GM18502 (cell line): Measurements from ENCODE around the gene ERRFI1.

Experiments used
- ATAC-seq: cut with Tn5 transposase; IDR thresholded peaks from one replicate; pipeline ENCODE4 v1.9.1; 2021; ENCODE audit warnings: mild to moderate bottlenecking; ENCODE audit not compliant: unreplicated experiment, poor library complexity

ERRFI1 gene

DNA sequence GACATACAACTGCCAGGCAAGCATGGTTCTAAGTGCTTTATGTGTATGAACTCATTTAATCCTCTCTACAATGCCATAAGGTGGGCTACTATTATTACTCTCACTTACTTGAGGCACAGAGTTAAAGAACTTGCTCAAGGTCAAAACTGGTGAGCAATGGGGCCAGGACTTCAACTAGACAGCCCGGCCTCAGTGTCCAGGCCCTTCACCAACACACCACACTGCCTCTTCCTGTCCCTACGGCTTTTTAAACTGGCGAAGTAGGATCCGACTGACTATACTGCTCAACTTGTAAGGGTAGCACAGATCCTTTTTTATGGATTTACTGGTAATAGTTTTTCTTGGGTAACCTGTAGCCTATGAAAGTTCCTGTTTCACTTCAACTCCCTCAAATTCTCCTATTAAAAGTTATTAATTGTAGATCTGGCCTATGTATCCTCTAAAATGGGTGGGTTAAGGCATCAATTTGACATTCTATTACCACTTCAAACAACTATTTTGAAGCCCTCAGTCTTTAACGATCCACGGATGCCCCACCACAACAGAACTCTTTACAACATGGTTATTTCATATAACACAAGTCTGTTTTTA, 4.3 kb downstream of the ERRFI1 start:
- no peak for ATAC-seq

DNA sequence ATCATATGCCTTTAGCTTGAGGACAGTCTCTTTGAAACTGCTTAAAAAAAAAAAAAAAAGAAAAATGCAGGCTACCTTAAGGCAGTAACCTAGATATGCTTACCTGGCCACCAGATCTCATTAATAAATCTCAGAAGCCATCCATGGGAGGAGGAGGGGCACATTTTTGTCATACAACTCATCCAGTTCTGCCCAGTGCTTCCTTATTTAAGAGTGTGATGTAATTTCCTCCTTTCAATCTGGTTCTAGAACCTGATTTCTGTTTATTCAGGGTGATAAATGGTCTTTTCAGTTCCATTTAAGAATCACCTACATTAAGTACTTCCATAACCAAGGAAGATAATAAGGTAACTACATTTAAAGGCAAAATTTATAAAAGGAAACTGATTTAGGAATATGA, 6.1 kb downstream of the ERRFI1 start:
- no peak for ATAC-seq

DNA sequence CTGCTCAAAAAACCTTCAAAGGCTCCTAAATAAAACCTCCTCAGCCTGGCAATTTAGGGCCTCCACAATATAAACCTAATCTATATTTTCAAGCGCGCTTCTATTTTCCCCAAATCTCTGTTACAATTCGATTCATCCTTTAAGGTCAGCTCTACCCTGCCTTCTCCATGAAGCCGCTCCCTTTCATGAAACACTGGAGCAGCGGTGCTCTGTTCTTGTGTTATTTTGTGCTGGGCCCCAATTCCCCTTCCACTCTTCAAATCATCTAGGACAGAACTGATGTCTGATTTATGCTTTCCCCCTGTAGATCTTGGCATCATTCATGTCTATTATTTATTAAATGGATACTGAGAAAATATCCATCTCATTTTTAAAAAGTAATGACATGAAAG, 6.9 kb downstream of the ERRFI1 start:
- no peak for ATAC-seq

GRCh38 chr1:8018492-8019228, 7.4 kb downstream of the ERRFI1 start:
- no peak for ATAC-seq

GRCh38 chr1:8017495-8018197, 8.5 kb downstream of the ERRFI1 start:
- ATAC-seq: no peak

- no peak for ATAC-seq
These were observed 9.2 kb downstream of the ERRFI1 start for GRCh38 chr1:8016895-8017241.

- no peak for ATAC-seq
These were observed 9.8 kb downstream of the ERRFI1 start for GRCh38 chr1:8016210-8016894.

GRCh38 chr1:8015809-8016165, 10.3 kb downstream of the ERRFI1 start:
- ATAC-seq: no peak

GRCh38 chr1:8015036-8015808, 10.9 kb downstream of the ERRFI1 start:
- no peak for ATAC-seq

- ATAC-seq: no peak
These were observed 11.6 kb downstream of the ERRFI1 start for GRCh38 chr1:8014381-8014988.

- ATAC-seq: no peak
These were observed 12.3 kb downstream of the ERRFI1 start for GRCh38 chr1:8013800-8014199.

- no peak for ATAC-seq
These were observed 12.7 kb downstream of the ERRFI1 start for GRCh38 chr1:8013399-8013798.

GRCh38 chr1:8012955-8013354, 13.2 kb downstream of the ERRFI1 start:
- no peak for ATAC-seq

GRCh38 chr1:8011923-8012858, 13.9 kb downstream of the ERRFI1 start:
- ATAC-seq: no peak

GRCh38 chr1:8011016-8011415, 15.1 kb downstream of the ERRFI1 start:
- no peak for ATAC-seq

DNA sequence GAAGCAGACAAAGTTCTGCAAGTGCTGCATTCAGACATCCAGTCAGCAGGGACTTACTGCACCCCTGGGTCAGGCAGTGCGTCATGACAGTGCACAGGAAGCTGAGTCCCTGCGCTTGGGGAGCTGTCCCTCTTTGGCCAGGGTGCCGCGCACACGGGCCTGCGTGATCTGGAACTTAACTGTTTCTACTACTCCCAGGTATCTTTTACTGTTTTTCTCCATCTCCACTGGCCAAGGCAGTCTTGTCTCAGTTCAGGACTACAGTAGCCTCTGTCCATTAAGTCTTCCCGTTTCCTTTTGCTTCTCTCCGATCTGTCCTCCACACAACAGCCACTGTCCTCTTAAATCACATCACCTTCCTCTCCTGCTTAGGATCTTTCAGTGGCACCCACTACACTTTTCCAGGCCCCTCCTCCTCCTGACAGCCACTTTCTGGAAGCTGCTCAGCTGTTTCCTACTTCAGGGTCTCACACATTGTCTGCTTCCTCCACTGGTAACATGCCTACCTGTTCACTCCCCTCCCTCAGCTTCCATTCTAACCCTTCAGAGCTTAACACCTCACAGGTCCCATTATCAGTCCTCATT, 15.9 kb downstream of the ERRFI1 start:
- ATAC-seq: no peak

DNA sequence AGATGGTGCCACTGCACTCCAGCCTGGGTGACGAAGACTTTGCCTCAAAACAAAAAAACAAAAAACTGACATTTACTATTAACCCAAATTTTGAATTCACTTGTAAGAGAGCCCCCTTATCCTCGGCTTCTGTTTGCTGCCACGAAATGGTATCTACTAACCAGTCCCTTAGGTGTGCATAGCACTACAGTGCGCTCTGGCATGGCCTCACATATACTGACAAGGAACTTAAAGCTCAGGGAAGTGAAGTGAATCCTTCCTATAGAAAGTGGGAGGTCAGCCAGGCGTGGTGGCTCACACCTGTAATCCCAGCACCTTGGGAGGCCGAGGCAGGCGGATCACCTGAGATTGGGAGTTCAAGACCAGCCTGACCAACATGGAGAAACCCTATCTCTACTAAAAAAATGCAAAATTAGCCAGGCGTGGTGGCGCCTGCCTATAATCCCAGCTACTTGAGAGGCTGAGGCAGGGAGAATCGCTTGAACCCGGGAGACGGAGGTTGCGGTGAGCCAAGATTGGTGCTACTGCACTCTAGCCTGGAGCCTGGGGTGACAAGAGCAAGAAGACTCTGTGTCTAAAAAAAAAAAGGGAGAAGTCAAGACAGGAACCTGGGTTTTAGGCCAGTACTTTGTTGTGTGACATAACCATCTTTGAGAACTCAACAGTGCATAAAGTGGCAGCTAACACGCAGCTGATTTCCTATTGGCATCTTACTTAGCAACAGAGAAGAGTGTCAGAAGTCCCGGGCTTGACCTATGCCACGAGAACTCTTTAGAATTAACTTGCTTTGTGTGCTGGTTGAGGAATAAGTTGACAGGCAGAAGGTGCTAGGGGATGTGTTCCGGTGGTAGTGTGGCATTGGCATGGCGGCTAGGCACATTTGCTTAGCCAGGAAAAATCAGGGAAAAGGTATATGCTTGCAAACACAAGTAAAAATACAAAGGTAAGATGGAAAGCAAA, 16.8 kb downstream of the ERRFI1 start:
- ATAC-seq: no peak
